Right lobe of liver (tissue), 4 donors: ENCODE measurements around the gene ANXA8L1.
"Not testable (repeated sequence)": the region's sequence is repeated elsewhere in the genome, so short reads cannot be mapped to it uniquely, and the experiment has no call there.

Experiments used
- CTCF ChIP-seq, 4 donors: fragments of 200-600 bp in 3 of 4; fragments of 450-650 bp in 1 of 4; IDR thresholded peaks; one replicate each; pipeline versions ENCODE4 v1.5.1 to v1.8.0; 2016 to 2022; ENCODE audit warnings: antibody characterized with exemption in 4 of 4, mild to moderate bottlenecking in 2 of 4
- POLR2A ChIP-seq: fragments of 450-650 bp; IDR thresholded peaks from one replicate; pipeline ENCODE4 v1.6.1; 2017; ENCODE audit warnings: antibody characterized with exemption, mild to moderate bottlenecking
- donor health status: DM: no; HTN: no; CAD: no.
- donor health status: DM: no; HTN: no; CAD: no.
- donor health status: DM: no; HTN: yes; CAD: no.

DNA sequence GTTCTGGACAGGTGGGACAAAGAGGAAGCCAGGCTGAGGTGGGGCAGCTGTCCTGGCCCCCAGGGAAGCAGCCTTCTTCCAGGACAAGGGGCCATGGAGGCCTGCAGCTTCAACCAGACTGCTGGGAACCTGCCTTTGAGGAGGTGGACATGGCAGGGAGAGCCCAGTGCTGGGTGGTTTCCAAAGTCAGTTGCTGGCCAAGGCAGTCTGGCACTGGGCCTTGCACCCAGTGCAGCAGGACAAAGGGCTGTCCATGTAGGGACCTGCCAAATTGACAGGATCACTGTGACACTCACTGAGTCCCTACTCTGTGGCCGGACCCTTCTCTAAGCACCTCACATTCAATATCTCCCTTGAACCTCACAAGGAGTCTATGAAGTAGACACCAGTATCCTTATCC, 1.4 kb downstream of the ANXA8L1 start:
- TF ChIP-seq POLR2A; CTCF (IDR thresholded peaks at IDR 0.05): not testable (repeated sequence)
